Uterus (tissue), 4 donors: ENCODE measurements around the gene NMB. TPM values are rescaled to one million over a fixed set of nuclear protein-coding genes. Genes with fewer than 3 reads are reported as not detected.

Source experiments
- DNase-seq, 2 donors: peaks; one replicate each; pipeline ENCODE4 v3.0.0-alpha.2; 2019 to 2020
- H3K27ac ChIP-seq, 2 donors: fragments of 200-600 bp; sonication (generic); 1 replicate in 1 of 2; 2 replicates in 1 of 2; pipeline ENCODE4 v1.5.1; 2016 to 2018
- H3K27me3 ChIP-seq, 2 donors: fragments of 200-600 bp; sonication (generic); one replicate each; pipeline ENCODE4 v1.5.1; 2018 to 2019; ENCODE audit warnings: control low read depth in 1 of 2
- H3K36me3 ChIP-seq, 2 donors: fragments of 200-600 bp; sonication (generic); one replicate each; pipeline ENCODE4 v1.5.1; 2019; ENCODE audit warnings: control low read depth in 1 of 2
- H3K4me1 ChIP-seq, 2 donors: fragments of 200-600 bp; sonication (generic); one replicate each; pipeline ENCODE4 v1.5.1; 2018 to 2019; ENCODE audit warnings: control low read depth in 1 of 2
- H3K4me3 ChIP-seq, 2 donors: fragments of 200-600 bp; sonication (generic); 1 replicate in 1 of 2; 2 replicates in 1 of 2; pipeline ENCODE4 v1.5.1; 2018 to 2019; ENCODE audit warnings: mild to moderate bottlenecking in 1 of 2
- H3K9me3 ChIP-seq, 2 donors: fragments of 200-600 bp; sonication (generic); one replicate each; pipeline ENCODE4 v1.5.1; 2019; ENCODE audit warnings: control low read depth in 1 of 2
- CTCF ChIP-seq, 4 experiments: fragments of 200-600 bp in 2 of 4; fragments of 450-650 bp in 2 of 4; sonication (generic) in 2 of 4; IDR thresholded peaks; one replicate each; pipeline ENCODE4 v1.5.1; 2016 to 2019; ENCODE audit warnings: antibody characterized with exemption in 4 of 4, mild to moderate bottlenecking in 2 of 4, moderate library complexity in 1 of 4
- POLR2A ChIP-seq, 2 donors: fragments of 450-650 bp; IDR thresholded peaks; one replicate each; pipeline ENCODE4 v1.6.1; 2016; ENCODE audit warnings: antibody characterized with exemption in 2 of 2, mild to moderate bottlenecking in 1 of 2, moderate library complexity in 1 of 2
- intact Hi-C: fragments of 100-400 bp; cut with DNase I; formaldehyde crosslinking; loops from one replicate; pipeline ENCODE4 v1.15.1; 2023; ENCODE audit warnings: low total_unique reads
- total RNA-seq, 4 donors: library from RNA; depleted of rRNA in 3 of 4; stranded (reverse); fragments of >200 nt in 3 of 4; gene quantifications; one replicate each; pipeline versions ENCODE4 v1.1.0 to v1.2.4, GENCODE V29; 2014 to 2023
- donor health status: DM: yes; HTN: yes; CAD: no.

The NMB gene
- total RNA-seq, 4 donors from 2014 or later = 3.1 to 10.5 (median 7.4) TPM

- DNase-seq = no peak
- intact Hi-C loops = no loop called here
- no peak overlapping the region for H3K4me3 ChIP-seq
- peaks cover 0 to 18% of the 10 kb centered on the region in 2 donors for H3K9me3 ChIP-seq
- TF ChIP-seq CTCF (IDR thresholded peaks at IDR 0.05) (no peak), POLR2A (IDR thresholded peaks at IDR 0.05) (no peak)
- H3K36me3 ChIP-seq = no peaks in the 10 kb centered on the region
- H3K27ac ChIP-seq = no peak overlapping the region
- no peaks in the 10 kb centered on the region for H3K4me1 ChIP-seq
- H3K27me3 ChIP-seq = no peaks in the 10 kb centered on the region
Observed at GRCh38 chr15:84621358-84621979, 36.5 kb downstream of the NMB start.

- intact Hi-C loops = no loop called here
- Histone ChIP-seq H3K27ac (no peak overlapping the region), H3K4me3 (no peak overlapping the region), H3K27me3 (no peaks in the 10 kb centered on the region), H3K4me1 (no peaks in the 10 kb centered on the region), H3K36me3 (no peaks in the 10 kb centered on the region), H3K9me3 (peaks cover 0 to 18% of the 10 kb centered on the region in 2 donors)
- TF ChIP-seq CTCF (IDR thresholded peaks at IDR 0.05) (no peak), POLR2A (IDR thresholded peaks at IDR 0.05) (no peak)
- DNase-seq = no peak
Observed at GRCh38 chr15:84620626-84621025, 37.4 kb downstream of the NMB start.

GRCh38 chr15:84616235-84616634 is 41.8 kb downstream of the NMB start:
- intact Hi-C loops = no loop called here
- H3K4me1 ChIP-seq = no peaks in the 10 kb centered on the region
- no peaks in the 10 kb centered on the region for H3K36me3 ChIP-seq

GRCh38 chr15:84611631-84612030 is 46.4 kb downstream of the NMB start:
- intact Hi-C loops = no loop called here
- no peaks in the 10 kb centered on the region for H3K4me1 ChIP-seq
- H3K9me3 ChIP-seq = no peaks in the 10 kb centered on the region
- no peak for DNase-seq
- H3K27me3 ChIP-seq = no peaks in the 10 kb centered on the region
- TF ChIP-seq POLR2A (IDR thresholded peaks at IDR 0.05) (no peak), CTCF (IDR thresholded peaks at IDR 0.05) (no peak)
- H3K36me3 ChIP-seq = no peaks in the 10 kb centered on the region
- H3K4me3 ChIP-seq = no peak overlapping the region
- H3K27ac ChIP-seq = no peak overlapping the region

More at GRCh38 chr15:84616235-84616634, 41.8 kb downstream of the NMB start:
- no peak overlapping the region for H3K27ac ChIP-seq
- DNase-seq = no peak
- TF ChIP-seq POLR2A (IDR thresholded peaks at IDR 0.05) (no peak), CTCF (IDR thresholded peaks at IDR 0.05) (no peak)
- no peaks in the 10 kb centered on the region for H3K27me3 ChIP-seq
- H3K4me3 ChIP-seq = no peak overlapping the region
- H3K9me3 ChIP-seq = peaks cover 0 to 7% of the 10 kb centered on the region in 2 donors

- Histone ChIP-seq H3K27ac (no peak overlapping the region), H3K4me3 (no peak overlapping the region), H3K27me3 (no peaks in the 10 kb centered on the region), H3K9me3 (no peaks in the 10 kb centered on the region), H3K36me3 (no peaks in the 10 kb centered on the region), H3K4me1 (no peaks in the 10 kb centered on the region)
- no peak for TF ChIP-seq POLR2A (IDR thresholded peaks at IDR 0.05)
- no peak for TF ChIP-seq CTCF (IDR thresholded peaks at IDR 0.05)
- intact Hi-C loops = loop anchor here (10.0 kb wide), 1 partner anchor 45 kb away; the partner anchor contains the start of genes NMB and WDR73
- DNase-seq = no peak
Observed at GRCh38 chr15:84609818-84610525, 48.0 kb downstream of the NMB start.
